ENCODE results near the gene CHPF2.

DNA sequence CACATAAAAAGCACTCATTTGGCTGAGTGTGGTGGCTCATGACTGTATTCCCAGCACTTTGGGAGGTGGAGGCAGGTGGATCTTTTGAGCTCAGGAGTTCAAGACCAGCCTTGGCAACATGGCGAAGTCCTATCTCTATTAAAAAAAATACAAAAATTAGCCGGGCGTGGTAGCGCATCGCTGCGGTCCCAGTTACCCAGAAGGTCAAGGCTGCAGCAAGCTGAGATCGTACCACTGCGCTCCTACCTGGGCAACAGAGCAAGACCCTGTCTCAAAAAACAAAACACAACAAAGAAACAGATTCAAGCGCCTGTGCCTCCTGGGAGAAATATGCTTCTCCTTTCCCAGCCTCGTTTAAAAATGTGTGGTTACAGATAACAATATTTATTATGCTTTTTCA is 3.0 kb upstream of the CHPF2 start:
- TF ChIP-seq EZH2 (IDR thresholded peaks at IDR 0.05; ENCODE audit: insufficient read depth, poor library complexity, severe bottlenecking) (no peak), EZH2phosphoT487 (IDR thresholded peaks at IDR 0.05; ENCODE audit: insufficient read depth, low read depth) (no peak)
